Epithelial cell of proximal tubule (primary cell): ENCODE measurements around the gene TVP23A. TPM values are rescaled to one million over a fixed set of nuclear protein-coding genes. Genes with fewer than 3 reads are reported as not detected.
A peak's percentile ranks its signal among the peaks of the same experiment; 100 is the strongest.

Source experiments
- DNase-seq: peaks from one replicate; pipeline ENCODE4 v3.0.0-alpha.2; 2011; ENCODE audit warnings: low read depth
- H3K4me3 ChIP-seq: 2 replicates; pipeline ENCODE4 v1.5.1; 2011; ENCODE audit warnings: low read depth, mild to moderate bottlenecking, low read length
- total RNA-seq: library from RNA; depleted of rRNA; stranded (reverse); fragments of >200 nt; gene quantifications from 2 replicates; pipeline ENCODE4 v1.2.3, GENCODE V29; 2015
- TF ChIP-seq, protein P1 (sequence below): conservative IDR thresholded peaks from 2 replicates; pipeline ENCODE4 v1.5.1; 2012; ENCODE audit warnings: low read depth, mild to moderate bottlenecking, low read length

TVP23A gene
- total RNA-seq, 1 donor from 2014 or later, result not detected

DNA sequence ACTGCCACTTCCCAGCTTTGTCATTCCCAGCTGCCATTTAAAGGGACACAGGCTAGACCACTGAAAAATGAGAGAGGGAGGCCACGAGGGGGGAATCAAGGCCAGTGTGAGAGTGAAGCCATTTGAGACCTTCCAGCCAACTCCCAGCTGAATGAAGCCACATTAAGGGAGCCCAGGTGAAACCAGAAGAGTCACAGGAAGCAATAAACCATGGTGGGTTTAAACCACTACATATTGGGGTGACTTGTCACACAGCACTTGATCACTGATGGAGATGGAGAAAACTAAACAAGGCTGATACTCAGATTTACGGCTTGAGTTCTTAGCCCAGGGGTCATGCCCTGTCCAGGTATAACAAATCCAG lies 77.8 kb downstream of the TVP23A start:
- TF ChIP-seq, protein P1, sequence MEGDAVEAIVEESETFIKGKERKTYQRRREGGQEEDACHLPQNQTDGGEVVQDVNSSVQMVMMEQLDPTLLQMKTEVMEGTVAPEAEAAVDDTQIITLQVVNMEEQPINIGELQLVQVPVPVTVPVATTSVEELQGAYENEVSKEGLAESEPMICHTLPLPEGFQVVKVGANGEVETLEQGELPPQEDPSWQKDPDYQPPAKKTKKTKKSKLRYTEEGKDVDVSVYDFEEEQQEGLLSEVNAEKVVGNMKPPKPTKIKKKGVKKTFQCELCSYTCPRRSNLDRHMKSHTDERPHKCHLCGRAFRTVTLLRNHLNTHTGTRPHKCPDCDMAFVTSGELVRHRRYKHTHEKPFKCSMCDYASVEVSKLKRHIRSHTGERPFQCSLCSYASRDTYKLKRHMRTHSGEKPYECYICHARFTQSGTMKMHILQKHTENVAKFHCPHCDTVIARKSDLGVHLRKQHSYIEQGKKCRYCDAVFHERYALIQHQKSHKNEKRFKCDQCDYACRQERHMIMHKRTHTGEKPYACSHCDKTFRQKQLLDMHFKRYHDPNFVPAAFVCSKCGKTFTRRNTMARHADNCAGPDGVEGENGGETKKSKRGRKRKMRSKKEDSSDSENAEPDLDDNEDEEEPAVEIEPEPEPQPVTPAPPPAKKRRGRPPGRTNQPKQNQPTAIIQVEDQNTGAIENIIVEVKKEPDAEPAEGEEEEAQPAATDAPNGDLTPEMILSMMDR, result no peak
- no peak for DNase-seq
- H3K4me3 ChIP-seq, result no peak overlapping the region

GRCh38 chr16:10740000-10740844 lies 78.4 kb downstream of the TVP23A start:
- TF ChIP-seq, protein P1, result no peak
- no peak for DNase-seq
- H3K4me3 ChIP-seq, result no peak overlapping the region

DNA sequence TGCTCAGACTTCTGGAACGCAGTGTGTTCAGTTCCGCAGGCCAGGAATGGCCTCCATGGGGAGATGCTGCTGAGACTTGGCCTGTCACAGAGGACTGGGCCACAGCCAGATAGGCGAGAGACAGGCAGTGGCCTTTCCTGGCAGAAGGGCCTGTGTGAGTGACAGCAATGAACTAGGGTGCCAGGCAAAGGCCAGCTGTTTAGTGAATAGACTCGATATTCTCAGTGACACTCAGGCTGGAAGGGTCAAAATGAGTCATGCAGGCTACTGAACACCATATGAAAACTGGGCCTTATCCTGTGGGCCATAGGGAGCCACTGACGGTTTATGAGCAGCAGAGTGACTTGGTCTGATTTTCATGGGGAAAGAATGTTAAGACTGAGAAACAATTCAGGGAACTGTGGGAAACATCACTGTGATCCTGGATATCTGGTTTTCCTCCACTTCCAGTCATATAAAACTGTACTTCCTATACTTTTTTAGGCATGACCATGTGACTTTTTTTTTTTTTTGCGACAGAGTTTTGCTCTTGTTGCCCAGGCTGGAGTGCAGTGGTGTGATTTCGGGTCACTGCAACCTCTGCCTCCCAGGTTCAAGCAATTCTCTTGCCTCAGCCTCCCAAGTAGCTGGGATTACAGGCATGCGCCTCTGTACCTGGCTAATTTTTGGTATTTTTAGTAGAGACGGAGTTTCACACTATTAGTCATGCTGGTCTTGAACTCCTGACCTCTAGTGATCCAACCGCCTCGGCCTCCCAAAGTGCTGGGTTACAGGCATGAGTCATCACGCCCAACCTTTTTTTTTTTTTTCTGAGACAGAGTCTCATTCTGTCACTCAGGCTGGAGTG lies 80.1 kb downstream of the TVP23A start:
- TF ChIP-seq, protein P1, result no peak
- DNase-seq, result peak; percentile 67
- no peak overlapping the region for H3K4me3 ChIP-seq

DNA sequence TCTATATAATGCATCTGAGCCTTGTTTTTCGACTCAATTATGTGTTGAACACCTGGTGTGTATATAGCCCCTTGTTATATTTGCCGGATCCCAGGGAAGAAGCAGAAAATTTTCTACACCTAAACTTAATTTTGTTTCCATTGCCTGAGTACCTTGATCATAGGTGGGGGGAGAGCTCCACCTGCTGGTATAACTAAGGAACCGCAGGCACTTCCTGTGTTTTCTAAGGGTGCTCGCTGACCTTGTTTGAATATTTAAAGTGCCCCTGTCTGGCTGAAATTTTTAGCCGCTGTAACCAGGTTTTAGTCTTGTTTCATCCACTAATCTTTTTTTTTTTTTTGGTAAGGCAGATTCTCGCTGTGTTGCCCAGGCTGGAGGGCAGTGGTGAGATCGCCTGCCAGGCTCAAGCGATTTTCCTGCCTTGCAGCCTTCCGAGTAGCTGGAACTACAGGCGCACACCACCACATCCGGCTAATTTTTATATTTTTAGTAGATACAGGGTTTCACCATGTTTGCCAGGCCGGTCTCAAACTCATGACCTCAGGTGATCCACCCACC lies 81.4 kb downstream of the TVP23A start:
- no peak for DNase-seq
- TF ChIP-seq, protein P1, result peak; percentile 96
- H3K4me3 ChIP-seq, result no peak overlapping the region

GRCh38 chr16:10731790-10732189 lies 86.8 kb downstream of the TVP23A start:
- TF ChIP-seq, protein P1, result no peak
- H3K4me3 ChIP-seq, result no peak overlapping the region

DNA sequence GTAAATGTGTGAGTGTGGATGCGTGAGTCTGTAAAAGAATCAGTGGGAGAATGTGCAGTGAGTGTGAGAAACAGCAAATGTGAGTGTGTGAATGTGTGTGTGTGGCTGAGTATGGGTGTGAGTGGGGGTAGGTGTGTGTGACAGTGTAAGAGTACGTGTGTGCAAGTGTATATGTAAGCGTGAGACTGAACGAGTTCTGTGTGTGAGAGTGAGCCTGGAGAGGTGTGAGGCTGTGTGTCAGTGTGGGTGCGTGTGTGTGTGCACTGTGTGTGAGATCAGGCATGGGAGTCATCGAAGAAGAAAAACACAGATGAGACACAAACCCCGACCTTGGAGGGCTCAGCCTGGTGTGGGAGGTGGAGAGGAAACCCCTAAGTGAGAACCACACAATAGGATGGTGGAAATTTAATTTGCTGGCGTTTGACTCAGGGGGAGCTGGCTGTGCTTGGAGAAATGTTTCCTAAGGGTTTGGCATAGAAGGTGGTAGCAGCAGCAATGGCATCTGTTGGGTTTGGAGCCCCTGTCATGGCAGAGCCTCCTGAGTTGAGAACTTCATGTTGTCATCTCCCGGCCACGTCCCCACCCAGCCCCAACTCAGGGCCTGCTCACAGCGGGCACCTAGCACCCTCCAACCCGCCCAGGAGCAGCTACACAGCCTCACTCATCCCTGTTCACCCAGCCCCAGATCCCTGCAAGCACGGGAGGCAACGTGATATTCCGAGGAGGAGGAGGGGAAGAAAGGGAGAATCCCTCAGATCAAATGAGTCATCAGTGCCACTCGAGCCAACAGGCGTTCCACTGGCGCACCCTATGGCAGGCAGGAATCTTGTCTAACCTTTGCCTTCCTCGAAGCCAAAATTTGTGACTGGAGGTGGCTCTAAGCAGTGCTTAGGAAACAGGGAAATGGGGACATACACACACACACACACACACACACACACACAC lies 89.2 kb downstream of the TVP23A start:
- DNase-seq, result no peak
- H3K4me3 ChIP-seq, result no peak overlapping the region
- TF ChIP-seq, protein P1, result peak; percentile 33

More at GRCh38 chr16:10731790-10732189, 86.8 kb downstream of the TVP23A start:
- no peak for DNase-seq
